SK-N-MC (cell line): Measurements from ENCODE around the gene USP7.

Experiments
- DNase-seq: peaks from one replicate; pipeline ENCODE4 v3.0.0-alpha.2; 2011; ENCODE audit warnings: low read depth, low spot score
- H3K27ac ChIP-seq: fragments of 200-600 bp; sonication (generic); 2 replicates; pipeline ENCODE4 v1.5.1; 2016; ENCODE audit warnings: mixed run types
- H3K36me3 ChIP-seq: fragments of 200-600 bp; sonication (generic); 2 replicates; pipeline ENCODE4 v1.6.1; 2017; ENCODE audit warnings: antibody characterized with exemption, low read length, mixed read lengths; ENCODE audit not compliant: insufficient read depth
- H3K4me3 ChIP-seq: fragments of 200-600 bp; sonication (generic); 2 replicates; pipeline ENCODE4 v1.5.1; 2016
- H3K9ac ChIP-seq: fragments of 200-600 bp; sonication (generic); 2 replicates; pipeline ENCODE4 v1.8.0; 2017; ENCODE audit warnings: mixed run types, mixed read lengths; ENCODE audit not compliant: insufficient read length
- H3K9me3 ChIP-seq: fragments of 200-600 bp; sonication (generic); 2 replicates; pipeline ENCODE4 v1.6.1; 2017; ENCODE audit warnings: low read depth, mild to moderate bottlenecking, antibody characterized with exemption, low read length, moderate library complexity, mixed read lengths
- EZH2 ChIP-seq: fragments of 200-600 bp; sonication (generic); IDR thresholded peaks from one replicate; pipeline ENCODE4 v1.6.1; 2017; ENCODE audit warnings: antibody characterized with exemption
- FOXP2 ChIP-seq: optimal IDR thresholded peaks from 2 replicates; pipeline ENCODE3; 2011; ENCODE audit warnings: mild to moderate bottlenecking, moderate library complexity; ENCODE audit not compliant: insufficient read depth; ENCODE audit errors: extremely low read length, control extremely low read depth
- POLR2AphosphoS5 ChIP-seq: IDR thresholded peaks from 2 replicates; pipeline ENCODE4 v1.6.1; 2012; ENCODE audit warnings: mild to moderate bottlenecking, low read depth, low read length, borderline replicate concordance

USP7 gene

GRCh38 chr16:8958344-8959167, 5.2 kb downstream of the USP7 start:
- no peaks in the 10 kb centered on the region for H3K36me3 ChIP-seq
- no peak for TF ChIP-seq FOXP2
- no peak for TF ChIP-seq POLR2AphosphoS5
- H3K9me3 ChIP-seq = no peaks in the 10 kb centered on the region
- H3K27ac ChIP-seq = no peak overlapping the region
- H3K4me3 ChIP-seq = no peak overlapping the region
- no peak overlapping the region for H3K9ac ChIP-seq
- no peak for DNase-seq

GRCh38 chr16:8957509-8958157, 6.1 kb downstream of the USP7 start:
- Histone ChIP-seq H3K27ac (no peak overlapping the region), H3K4me3 (no peak overlapping the region), H3K36me3 (no peaks in the 10 kb centered on the region), H3K9me3 (no peaks in the 10 kb centered on the region), H3K9ac (no peak overlapping the region)
- TF ChIP-seq FOXP2 = no peak
- TF ChIP-seq POLR2AphosphoS5 = no peak
- TF ChIP-seq EZH2 = no peak
- DNase-seq = no peak

GRCh38 chr16:8957063-8957397, 6.7 kb downstream of the USP7 start:
- Histone ChIP-seq H3K27ac (no peak overlapping the region), H3K36me3 (no peaks in the 10 kb centered on the region), H3K4me3 (no peak overlapping the region), H3K9me3 (no peaks in the 10 kb centered on the region), H3K9ac (no peak overlapping the region)
- TF ChIP-seq FOXP2 (no peak), EZH2 (no peak), POLR2AphosphoS5 (no peak)
- DNase-seq = no peak

GRCh38 chr16:8956265-8957062, 7.2 kb downstream of the USP7 start:
- Histone ChIP-seq H3K9me3 (no peaks in the 10 kb centered on the region), H3K4me3 (no peak overlapping the region), H3K36me3 (no peaks in the 10 kb centered on the region), H3K9ac (no peak overlapping the region), H3K27ac (no peak overlapping the region)
- TF ChIP-seq EZH2 = no peak
- no peak for TF ChIP-seq POLR2AphosphoS5
- TF ChIP-seq FOXP2 = no peak
- no peak for DNase-seq

- no peak overlapping the region for H3K9ac ChIP-seq
- H3K27ac ChIP-seq = no peak overlapping the region
- no peaks in the 10 kb centered on the region for H3K36me3 ChIP-seq
- H3K4me3 ChIP-seq = no peak overlapping the region
- TF ChIP-seq FOXP2 (no peak), EZH2 (no peak), POLR2AphosphoS5 (no peak)
- DNase-seq = no peak
- no peaks in the 10 kb centered on the region for H3K9me3 ChIP-seq
Observed at GRCh38 chr16:8955828-8956227, 7.9 kb downstream of the USP7 start.

GRCh38 chr16:8953064-8953463, 10.6 kb downstream of the USP7 start:
- Histone ChIP-seq H3K9me3 (no peaks in the 10 kb centered on the region), H3K27ac (no peak overlapping the region), H3K9ac (no peak overlapping the region), H3K4me3 (no peak overlapping the region), H3K36me3 (no peaks in the 10 kb centered on the region)
- no peak for DNase-seq
- TF ChIP-seq POLR2AphosphoS5 = no peak

GRCh38 chr16:8952281-8952751, 11.4 kb downstream of the USP7 start:
- H3K9me3 ChIP-seq = no peaks in the 10 kb centered on the region
- no peak overlapping the region for H3K9ac ChIP-seq
- no peaks in the 10 kb centered on the region for H3K36me3 ChIP-seq
- no peak overlapping the region for H3K27ac ChIP-seq
- TF ChIP-seq POLR2AphosphoS5 = no peak
- TF ChIP-seq FOXP2 = no peak
- TF ChIP-seq EZH2 = no peak
- no peak for DNase-seq
- H3K4me3 ChIP-seq = no peak overlapping the region
